GM21528 (cell line): ENCODE data around the gene CCL5.
A peak's percentile ranks its signal among the peaks of the same experiment; 100 is the strongest.

Experiments used
- ATAC-seq: cut with Tn5 transposase; IDR thresholded peaks from one replicate; pipeline ENCODE4 v1.9.1; 2021; ENCODE audit warnings: mild to moderate bottlenecking, moderate library complexity; ENCODE audit not compliant: unreplicated experiment, low FRiP score

Gene CCL5

GRCh38 chr17:35879773-35880654, at the start of gene CCL5:
Gene CCL5, minus strand, starts transcription at chr17:35880360.
- peak; percentile 92 for ATAC-seq

- no peak for ATAC-seq
Observed at GRCh38 chr17:35927714-35928113, 47.6 kb upstream of the CCL5 start.

GRCh38 chr17:35923609-35924114, 43.5 kb upstream of the CCL5 start:
- ATAC-seq: no peak

- no peak for ATAC-seq
Observed at GRCh38 chr17:35920229-35920628, 40.1 kb upstream of the CCL5 start.

DNA sequence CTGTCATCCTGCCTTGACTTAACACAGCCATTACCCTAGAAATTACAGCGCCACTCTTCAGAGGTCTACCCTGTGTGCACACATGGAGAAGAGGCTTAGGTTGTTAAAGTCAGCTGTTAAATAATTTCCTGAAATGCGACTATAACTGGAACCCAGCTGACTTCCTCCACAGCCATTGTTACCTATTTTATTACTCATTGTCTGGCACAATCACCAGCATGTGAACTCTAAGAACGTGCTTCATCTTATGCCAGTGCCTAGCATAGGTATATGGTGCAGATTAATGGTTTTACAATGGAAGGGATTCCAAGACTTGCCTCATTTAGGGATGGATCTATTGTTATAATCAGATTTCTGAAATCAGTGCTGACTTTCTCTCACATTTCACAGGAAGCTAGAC, 38.5 kb upstream of the CCL5 start:
- no peak for ATAC-seq

DNA sequence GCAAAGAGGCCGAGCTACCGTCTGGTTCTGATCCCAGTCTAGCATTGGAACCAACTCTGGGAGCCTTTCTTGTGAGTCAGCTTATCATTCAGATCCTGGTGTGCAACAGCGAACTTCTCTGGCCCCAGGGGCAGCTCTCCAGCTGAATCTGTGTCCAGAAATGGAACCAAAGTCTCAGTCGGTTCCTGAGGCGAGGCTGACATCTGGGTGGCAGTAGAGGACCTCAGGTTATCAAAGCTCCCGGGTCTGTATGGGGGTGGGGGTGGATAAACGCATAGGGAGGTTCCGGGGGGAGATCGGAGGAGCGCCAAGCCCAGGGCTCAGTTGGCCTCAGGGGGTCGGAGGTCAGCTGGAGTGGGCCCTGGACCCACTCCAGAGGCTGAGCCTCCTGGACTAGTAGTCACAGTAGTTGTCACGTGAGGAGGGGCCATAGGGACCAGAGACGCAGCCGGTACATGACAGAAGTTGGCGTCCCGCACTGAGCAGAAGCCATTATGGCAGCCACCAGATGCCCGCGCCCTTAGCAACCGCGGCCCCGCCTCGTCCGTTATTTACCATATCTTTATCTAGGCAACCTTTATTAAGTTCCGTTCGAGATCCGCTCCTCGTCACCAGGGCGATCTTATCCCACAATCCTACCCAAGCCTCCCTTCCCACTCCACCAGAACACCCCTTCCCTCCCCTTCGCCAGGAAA, 37.5 kb upstream of the CCL5 start:
- ATAC-seq: no peak

DNA sequence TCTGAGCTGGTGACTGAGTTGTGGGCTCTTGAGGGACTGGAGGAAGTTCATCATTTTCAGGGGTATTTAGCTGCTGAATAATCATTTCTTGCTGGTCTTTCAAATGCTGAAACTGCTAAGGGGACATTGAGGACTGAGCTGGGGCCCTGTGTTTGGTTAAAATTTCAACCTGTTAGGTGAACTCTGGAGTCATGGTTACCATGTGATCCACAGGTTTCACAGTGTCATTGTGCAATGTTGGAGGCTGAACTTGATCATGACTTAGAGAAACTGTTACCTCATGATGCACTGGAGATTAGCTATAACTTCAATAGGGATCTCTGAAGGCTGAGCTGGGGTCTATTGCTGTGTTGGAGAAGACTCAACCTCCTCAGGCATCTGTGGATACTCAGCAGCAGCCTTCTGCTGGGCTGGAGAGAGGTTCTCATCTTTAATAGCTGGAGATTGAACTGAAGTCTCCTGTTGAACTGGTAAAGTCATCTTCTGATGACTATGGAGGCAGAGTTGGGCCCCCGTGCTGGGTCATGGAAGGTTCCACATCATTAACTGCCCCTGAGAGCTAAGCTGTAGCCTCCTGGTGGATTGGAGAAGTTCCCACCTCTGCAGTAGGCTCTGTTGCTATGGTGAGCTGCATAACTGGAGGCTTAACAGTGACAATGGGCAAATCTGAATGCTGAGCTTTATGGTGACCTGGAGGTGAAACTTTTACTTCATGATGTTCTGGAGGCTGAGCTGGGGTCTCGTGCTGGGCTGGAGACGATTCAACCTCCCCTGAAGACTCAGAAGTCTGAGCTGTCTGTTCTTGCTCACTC, 35.2 kb upstream of the CCL5 start:
- no peak for ATAC-seq

GRCh38 chr17:35914354-35914753, 34.2 kb upstream of the CCL5 start:
- ATAC-seq: no peak

- ATAC-seq: no peak
Observed at GRCh38 chr17:35913609-35914008, 33.4 kb upstream of the CCL5 start.

GRCh38 chr17:35912942-35913341, 32.8 kb upstream of the CCL5 start:
- no peak for ATAC-seq

DNA sequence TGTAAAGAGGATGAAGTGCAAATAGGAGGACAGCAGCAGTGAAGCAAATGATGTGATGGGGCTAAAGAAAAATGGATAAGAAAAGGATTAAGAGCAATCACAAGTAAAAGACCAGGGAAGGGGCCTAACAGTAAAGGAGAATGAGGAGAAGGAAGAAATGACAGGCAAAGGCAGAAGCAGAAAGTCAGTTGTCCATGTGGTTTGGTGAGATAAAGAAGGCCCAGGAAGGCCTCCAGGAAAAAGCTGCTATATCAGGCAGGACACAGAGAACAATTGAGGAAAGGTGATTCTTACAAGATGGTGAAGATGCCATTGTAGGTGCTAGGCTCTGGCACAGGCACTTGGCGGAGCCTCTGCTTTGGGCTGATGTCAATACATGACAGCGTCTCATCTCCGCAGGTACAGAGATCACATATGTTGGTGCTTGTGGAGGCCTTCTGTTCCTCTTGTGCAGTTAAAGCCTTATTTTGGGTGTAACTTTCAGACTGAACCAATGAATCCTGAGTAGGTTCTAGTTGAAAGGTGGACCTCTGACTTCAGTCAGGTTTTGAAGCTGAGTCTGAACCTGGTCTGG, 32.3 kb upstream of the CCL5 start:
- no peak for ATAC-seq

DNA sequence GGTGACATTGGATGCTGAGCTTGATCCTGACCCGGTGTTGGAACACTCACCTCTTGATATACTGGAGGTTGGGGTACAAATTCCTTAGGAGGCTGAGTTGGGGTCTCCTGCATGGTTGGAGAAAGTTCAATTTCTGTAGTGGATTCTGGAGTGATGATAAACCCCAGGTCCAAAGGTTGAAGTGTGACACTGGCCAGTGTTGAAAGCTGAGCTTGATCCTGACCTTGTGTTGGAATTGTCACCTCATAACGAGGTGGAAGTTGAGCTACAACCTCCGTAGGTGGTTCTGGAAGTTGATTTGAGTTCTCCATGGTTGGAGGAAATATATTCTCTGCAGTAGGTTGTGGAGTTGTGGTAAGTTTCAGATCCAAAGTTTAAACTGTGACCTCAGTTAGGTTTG, 29.2 kb upstream of the CCL5 start:
- no peak for ATAC-seq

GRCh38 chr17:35907691-35908090, 27.5 kb upstream of the CCL5 start:
- ATAC-seq: no peak

DNA sequence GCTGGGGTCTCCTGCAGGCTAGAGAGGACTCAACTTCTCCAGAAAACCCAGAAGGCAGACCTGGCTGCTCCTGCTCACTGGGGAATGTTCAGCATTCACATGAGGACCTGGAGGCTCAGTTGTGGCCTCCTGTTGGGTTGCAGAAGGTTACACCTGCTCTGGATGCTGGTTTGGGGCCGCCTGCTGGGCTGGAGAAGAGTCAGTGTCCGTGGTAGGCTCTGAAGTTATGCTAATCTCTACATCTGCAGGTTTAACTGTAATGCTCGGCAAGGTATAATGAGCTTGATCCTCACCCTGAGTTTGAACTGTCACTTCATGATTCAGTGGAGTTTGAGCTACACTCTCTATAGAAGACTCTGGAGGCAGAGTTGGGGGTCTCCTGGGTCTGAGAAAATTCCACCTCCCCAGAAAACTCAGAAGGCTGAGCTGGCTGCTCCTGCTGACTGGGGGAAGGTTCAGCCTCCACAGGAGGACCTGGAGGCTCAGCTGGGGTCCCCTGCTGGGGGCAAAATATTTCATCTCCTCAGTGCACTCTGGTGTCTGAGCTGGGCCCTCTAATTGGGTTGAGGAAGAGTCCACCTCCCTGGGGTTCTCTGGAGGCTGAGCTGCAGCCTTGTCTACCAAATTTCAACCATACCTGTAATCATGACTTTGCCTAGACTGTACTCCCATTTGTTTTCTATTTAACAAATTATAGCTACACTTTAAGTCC, 26.9 kb upstream of the CCL5 start:
- ATAC-seq: no peak

GRCh38 chr17:35906191-35906925, 26.2 kb upstream of the CCL5 start:
- ATAC-seq: no peak

DNA sequence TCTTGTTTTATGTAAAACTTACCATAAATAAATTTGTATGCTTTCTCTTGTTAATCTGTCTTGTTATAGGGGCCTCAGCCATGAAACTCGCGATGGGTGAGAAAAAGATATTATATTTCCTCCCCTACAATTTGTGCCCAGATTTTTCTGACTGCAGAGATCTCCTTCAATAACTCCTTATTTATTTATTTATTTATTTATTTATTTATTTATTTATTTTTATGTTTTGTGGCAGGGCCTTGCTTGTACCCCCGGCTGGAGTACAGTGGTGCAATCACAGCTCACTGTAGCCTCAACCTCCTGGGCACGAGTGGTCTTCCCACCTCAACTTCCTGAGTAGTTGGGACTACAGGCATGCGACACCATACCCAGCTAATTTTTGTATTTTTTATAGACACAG, 23.3 kb upstream of the CCL5 start:
- no peak for ATAC-seq

- ATAC-seq: no peak
Observed at GRCh38 chr17:35901631-35902175, 21.5 kb upstream of the CCL5 start.

- ATAC-seq: no peak
Observed at GRCh38 chr17:35900708-35901480, 20.7 kb upstream of the CCL5 start.
